HUDEP-2 (cell line): Measurements from ENCODE around the gene KMT2D.

Source experiments
- DNase-seq, 76 experiments: peaks; one replicate each; lab custom pipeline; 2025; ENCODE audit not compliant: unreplicated experiment in 76 of 76; lab: John Stamatoyannopoulos, UW

The KMT2D gene

GRCh38 chr12:49054096-49054495 is 6.5 kb downstream of the KMT2D start:
- DNase-seq: no peak

- DNase-seq: no peak
Observed at GRCh38 chr12:49052451-49053208, 8.0 kb downstream of the KMT2D start.

GRCh38 chr12:49051777-49052438 is 8.7 kb downstream of the KMT2D start:
- no peak for DNase-seq

- DNase-seq: no peak
Observed at GRCh38 chr12:49051373-49051764, 9.2 kb downstream of the KMT2D start.

GRCh38 chr12:49050507-49051372 is 9.9 kb downstream of the KMT2D start:
- no peak for DNase-seq

- no peak for DNase-seq
Observed at GRCh38 chr12:49049566-49050224, 10.9 kb downstream of the KMT2D start.

- DNase-seq: no peak
Observed at GRCh38 chr12:49048953-49049352, 11.6 kb downstream of the KMT2D start.

GRCh38 chr12:49046129-49046895 is 14.3 kb downstream of the KMT2D start:
- DNase-seq: no peak

- DNase-seq: no peak
Observed at GRCh38 chr12:49044660-49045059, 15.9 kb downstream of the KMT2D start.

- peak in 65 of 76 experiments; percentile 4 to 77 (median 48) for DNase-seq
Observed at GRCh38 chr12:49043856-49044258, 16.7 kb downstream of the KMT2D start.

- no peak for DNase-seq
Observed at GRCh38 chr12:49043241-49043640, 17.4 kb downstream of the KMT2D start.

- no peak for DNase-seq
Observed at GRCh38 chr12:49041881-49042484, 18.6 kb downstream of the KMT2D start.

GRCh38 chr12:49041036-49041880 is 19.3 kb downstream of the KMT2D start:
- no peak for DNase-seq

- DNase-seq: no peak
Observed at GRCh38 chr12:49040364-49040855, 20.2 kb downstream of the KMT2D start.

GRCh38 chr12:49039421-49040363 is 20.9 kb downstream of the KMT2D start:
- no peak for DNase-seq

- DNase-seq: no peak
Observed at GRCh38 chr12:49038291-49038955, 22.2 kb downstream of the KMT2D start.

- DNase-seq: no peak
Observed at GRCh38 chr12:49037947-49038237, 22.7 kb downstream of the KMT2D start.
